Fibroblast of mammary gland (primary cell): Measurements from ENCODE around the gene BIRC6.
"Not testable (repeated sequence)": the region's sequence is repeated elsewhere in the genome, so short reads cannot be mapped to it uniquely, and the experiment has no call there.

Source experiments
- DNase-seq: peaks from one replicate; pipeline ENCODE4 v3.0.0-alpha.2; 2010; ENCODE audit warnings: low read depth
- H3K4me3 ChIP-seq: 2 replicates; pipeline ENCODE4 v1.5.1; 2011; ENCODE audit warnings: low read depth, mild to moderate bottlenecking, low read length, moderate library complexity; ENCODE audit not compliant: control insufficient read depth
- CTCF ChIP-seq: conservative IDR thresholded peaks from 2 replicates; pipeline ENCODE4 v1.5.1; 2011; ENCODE audit warnings: low read depth, low read length, inconsistent platforms; ENCODE audit not compliant: control insufficient read depth, insufficient read depth

BIRC6 gene

GRCh38 chr2:32624812-32625211 is 268.0 kb downstream of the BIRC6 start:
- TF ChIP-seq CTCF = no peak
- no peak overlapping the region for H3K4me3 ChIP-seq
- DNase-seq = no peak

GRCh38 chr2:32626639-32627221 is 269.9 kb downstream of the BIRC6 start:
- DNase-seq = no peak
- no peak overlapping the region for H3K4me3 ChIP-seq

GRCh38 chr2:32627441-32627813 is 270.6 kb downstream of the BIRC6 start:
- peak; percentile 67 for DNase-seq
- peak overlapping the region; percentile 98 for H3K4me3 ChIP-seq
- peak; percentile 41 for TF ChIP-seq CTCF

More at GRCh38 chr2:32626639-32627221, 269.9 kb downstream of the BIRC6 start:
- no peak for TF ChIP-seq CTCF

GRCh38 chr2:32627814-32628579 is 271.2 kb downstream of the BIRC6 start, which contains the start of gene TTC27:
Gene TTC27, plus strand, starts transcription at chr2:32628050. Its CDS starts 243 bp downstream, at chr2:32628293.
- peak; percentile 94 for DNase-seq
- H3K4me3 ChIP-seq = peak within 1 kb of the TSS; percentile 98
- no peak for TF ChIP-seq CTCF

GRCh38 chr2:32632089-32632488 is 275.3 kb downstream of the BIRC6 start:
- DNase-seq = peak; percentile 65
- no peak overlapping the region for H3K4me3 ChIP-seq
- no peak for TF ChIP-seq CTCF

GRCh38 chr2:32633040-32633439 is 276.2 kb downstream of the BIRC6 start:
- H3K4me3 ChIP-seq = no peak overlapping the region
- DNase-seq = no peak
- no peak for TF ChIP-seq CTCF

GRCh38 chr2:32638548-32638947 is 281.7 kb downstream of the BIRC6 start:
- not testable (repeated sequence) for DNase-seq, H3K4me3 ChIP-seq
